Measurements from ENCODE around the gene PPIA.

DNA sequence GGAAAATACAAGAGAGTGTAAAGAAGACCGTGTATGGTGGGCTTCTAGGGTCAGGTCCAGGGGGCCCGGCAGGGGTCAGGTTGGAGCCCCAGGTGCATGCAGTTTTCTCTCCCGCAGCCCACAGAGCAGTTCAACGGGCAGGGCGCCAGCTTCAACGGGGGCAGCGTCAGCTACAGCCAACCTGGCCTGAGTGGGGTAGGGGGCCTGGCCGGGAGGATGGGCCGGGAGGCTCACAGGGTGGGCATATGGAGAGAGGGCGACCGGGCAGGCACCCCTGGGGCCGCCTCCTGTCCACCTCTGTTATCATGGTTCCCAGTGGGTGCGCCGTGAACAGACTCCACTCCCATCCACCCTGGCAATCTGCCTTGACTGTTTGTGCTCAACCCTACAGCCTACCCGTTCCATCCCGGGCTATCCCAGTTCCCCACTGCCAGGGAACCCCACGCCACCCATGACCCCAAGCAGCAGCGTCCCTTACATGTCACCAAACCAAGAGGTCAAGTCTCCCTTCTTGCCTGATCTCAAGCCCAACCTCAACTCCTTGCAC lies 36.4 kb upstream of the PPIA start:
- TF ChIP-seq POLR2A (IDR thresholded peaks at IDR 0.05) (no peak), CTCF (IDR thresholded peaks at IDR 0.05) (no peak)

Data from uterus (tissue), 2 donors.